Non-pigmented ciliary epithelial cell (primary cell): ENCODE data around the gene CASP7.
A peak's percentile ranks its signal among the peaks of the same experiment; 100 is the strongest.
"Not testable (repeated sequence)": the region's sequence is repeated elsewhere in the genome, so short reads cannot be mapped to it uniquely, and the experiment has no call there.

Experiments used
- DNase-seq: peaks from one replicate; pipeline ENCODE4 v3.0.0-alpha.2; 2010; ENCODE audit warnings: low read depth

Gene CASP7

DNA sequence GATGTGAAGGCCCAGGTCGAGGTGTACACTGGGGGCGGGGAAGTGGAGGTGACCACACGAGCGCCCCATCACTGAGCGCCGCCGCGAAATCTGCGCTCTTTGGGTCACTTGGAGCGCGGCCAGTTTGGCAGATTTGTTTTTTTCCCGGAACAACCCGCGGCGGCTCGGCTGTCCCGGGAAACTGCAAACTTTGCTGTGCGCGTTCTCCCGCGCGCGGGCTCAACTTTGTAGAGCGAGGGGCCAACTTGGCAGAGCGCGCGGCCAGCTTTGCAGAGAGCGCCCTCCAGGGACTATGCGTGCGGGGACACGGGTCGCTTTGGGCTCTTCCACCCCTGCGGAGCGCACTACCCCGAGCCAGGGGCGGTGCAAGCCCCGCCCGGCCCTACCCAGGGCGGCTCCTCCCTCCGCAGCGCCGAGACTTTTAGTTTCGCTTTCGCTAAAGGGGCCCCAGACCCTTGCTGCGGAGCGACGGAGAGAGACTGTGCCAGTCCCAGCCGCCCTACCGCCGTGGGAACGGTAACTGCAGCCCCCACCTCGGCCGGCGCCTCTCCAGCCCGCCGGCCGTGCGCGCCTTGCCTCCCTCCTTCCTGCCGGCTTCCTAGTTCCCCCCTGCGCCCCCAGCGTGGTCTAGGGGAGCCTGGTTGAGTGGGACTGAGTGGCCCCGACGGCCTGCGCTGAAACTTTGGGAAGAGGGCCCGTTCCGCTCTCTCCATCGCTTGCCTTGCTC lies at the start of gene CASP7:
CASP7 (plus strand) TSS at position 450 of the 727 bp plus-strand sequence. CDS start 17,582 bp downstream, outside the sequence.
- DNase-seq: no peak

- no peak for DNase-seq
Observed at GRCh38 chr10:113630929-113631533, 48.7 kb upstream of the CASP7 start.

- no peak for DNase-seq
Observed at GRCh38 chr10:113631684-113632367, 47.9 kb upstream of the CASP7 start.

DNA sequence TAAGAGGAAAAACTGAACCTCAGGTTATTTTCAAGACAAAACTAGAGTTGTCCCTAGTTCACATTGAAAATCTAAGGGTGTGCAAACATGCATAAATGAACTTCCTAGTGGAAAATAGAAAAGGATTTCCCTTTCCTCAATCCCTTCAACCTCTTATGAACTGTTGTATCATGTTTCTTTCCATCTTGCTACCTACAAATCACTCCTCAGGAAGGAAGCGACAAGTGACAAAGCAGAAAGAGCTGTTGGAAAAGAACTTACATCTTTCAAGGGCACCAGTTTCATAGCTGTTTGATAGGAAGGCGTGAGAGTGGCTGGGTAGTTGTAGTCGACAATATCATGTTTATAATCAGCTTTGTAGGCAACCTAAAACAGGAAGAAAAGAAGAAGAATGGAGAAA lies 39.7 kb upstream of the CASP7 start:
- no peak for DNase-seq

DNA sequence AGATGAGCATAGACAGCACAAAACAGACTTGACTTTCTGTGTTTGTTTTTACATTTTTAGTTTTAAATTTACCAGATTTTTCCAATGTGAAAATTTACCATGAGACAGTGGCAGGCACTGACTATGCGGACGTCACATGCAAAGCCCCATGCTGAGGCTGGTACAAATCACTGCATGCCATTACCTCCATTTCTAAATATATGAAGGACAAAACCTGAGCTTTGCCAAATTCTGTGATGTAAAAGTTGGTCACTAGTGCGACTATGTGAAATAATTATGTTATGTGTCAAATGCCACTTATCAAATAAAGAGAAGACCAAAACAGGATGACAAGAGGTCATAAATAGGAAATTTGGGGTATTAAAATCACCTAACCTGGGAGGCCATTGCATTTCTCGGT lies 38.0 kb upstream of the CASP7 start:
- DNase-seq: no peak

DNA sequence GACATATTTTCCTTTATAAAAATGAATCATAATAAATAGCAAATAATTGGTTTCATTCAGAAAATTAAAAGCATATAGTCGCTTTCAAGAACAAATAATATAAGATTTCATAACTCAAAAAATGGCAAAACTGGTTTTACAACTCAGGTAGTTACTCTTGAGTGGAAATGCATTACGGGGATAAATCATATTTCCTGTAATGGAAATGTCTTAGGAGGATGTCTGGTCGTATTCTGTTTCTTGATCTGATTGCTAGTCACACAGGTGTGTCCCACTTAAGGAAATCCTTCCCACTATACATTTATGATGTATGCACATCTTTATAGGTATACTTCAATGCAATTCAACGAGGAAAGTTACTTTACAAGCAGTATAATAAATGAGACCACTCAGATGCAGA lies 36.5 kb upstream of the CASP7 start:
- DNase-seq: no peak

- peak; percentile 30 for DNase-seq
Observed at GRCh38 chr10:113644185-113645120, 35.3 kb upstream of the CASP7 start.

- DNase-seq: no peak
Observed at GRCh38 chr10:113646336-113647201, 33.1 kb upstream of the CASP7 start.

GRCh38 chr10:113647812-113648211 lies 31.9 kb upstream of the CASP7 start:
- no peak for DNase-seq

DNA sequence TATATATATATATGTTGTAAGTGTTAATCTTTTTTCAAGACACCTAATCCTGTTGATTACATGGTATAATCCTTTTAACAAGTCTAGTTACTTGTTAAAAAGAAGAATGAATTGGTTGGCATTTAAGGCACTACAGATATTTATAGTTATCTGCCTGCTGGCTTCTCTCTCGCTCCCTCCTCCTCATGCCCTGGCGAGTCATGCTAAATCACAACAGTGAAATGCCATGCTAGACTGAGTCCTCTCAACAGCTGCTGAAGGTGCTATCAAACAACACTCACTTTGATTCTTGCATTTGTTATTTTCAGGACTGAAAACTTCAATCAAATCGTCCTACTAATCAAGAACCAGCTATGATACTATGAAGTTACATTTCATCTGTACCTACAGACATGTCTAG lies 31.2 kb upstream of the CASP7 start:
- no peak for DNase-seq

- DNase-seq: no peak
Observed at GRCh38 chr10:113650172-113650571, 29.5 kb upstream of the CASP7 start.

- no peak for DNase-seq
Observed at GRCh38 chr10:113651021-113651420, 28.7 kb upstream of the CASP7 start.

GRCh38 chr10:113651898-113652297 lies 27.8 kb upstream of the CASP7 start:
- DNase-seq: no peak

DNA sequence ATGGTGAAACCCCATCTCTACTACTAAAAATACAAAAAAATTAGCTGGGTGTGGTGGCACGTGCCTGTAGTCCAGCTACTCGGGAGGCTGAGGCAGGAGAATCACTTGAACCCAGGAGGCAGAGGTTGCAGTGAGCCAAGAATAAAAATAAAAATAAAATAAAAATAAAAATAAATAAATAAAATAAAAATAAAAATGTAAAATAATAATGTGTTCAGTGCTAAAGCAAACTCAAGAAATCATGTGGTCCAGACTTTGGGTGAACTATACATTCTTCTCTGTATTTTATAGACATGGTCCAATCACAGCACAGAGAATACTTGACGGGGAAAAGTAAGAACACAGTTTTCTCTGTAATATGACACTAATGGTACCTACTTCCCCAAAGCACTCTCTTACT lies 27.3 kb upstream of the CASP7 start:
- DNase-seq: not testable (repeated sequence)

DNA sequence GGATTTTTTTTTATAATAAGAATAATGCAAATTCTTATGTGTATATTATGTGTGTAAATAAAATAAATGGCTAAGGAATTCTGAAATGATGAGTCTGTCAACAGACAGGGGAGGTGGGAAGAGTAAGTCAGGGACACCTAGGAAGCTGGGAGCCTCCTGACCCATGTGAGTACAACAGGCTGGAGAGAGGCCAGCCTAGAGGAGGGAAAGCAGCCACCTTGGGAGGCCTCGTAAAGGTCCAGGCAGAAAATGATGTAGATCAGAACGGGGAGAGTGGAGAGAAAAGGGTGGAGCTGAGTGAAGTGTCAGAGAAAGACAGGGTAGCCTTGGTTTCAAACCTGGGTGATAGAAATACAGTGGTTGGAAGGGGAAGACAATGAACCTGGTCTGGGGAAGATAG lies 22.8 kb upstream of the CASP7 start:
- DNase-seq: no peak

DNA sequence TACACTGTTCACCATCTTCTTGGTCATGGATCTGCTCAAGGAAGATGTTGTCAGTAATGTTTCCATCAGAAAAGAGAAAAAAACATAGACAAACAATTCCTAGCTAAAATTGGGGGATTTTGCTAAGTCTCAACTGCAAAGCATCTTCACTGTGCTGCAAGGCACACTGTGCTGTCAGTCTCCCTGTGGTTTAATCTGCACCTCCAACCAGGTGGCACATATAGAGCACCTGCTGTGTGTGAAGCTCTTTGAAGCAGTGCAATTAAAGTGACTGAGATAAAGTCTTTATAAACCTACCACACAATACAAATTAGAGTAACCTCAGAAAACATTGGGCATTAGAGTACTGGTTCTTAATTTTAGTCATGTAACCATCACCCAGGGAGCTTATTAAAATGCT lies 22.2 kb upstream of the CASP7 start:
- DNase-seq: no peak

DNA sequence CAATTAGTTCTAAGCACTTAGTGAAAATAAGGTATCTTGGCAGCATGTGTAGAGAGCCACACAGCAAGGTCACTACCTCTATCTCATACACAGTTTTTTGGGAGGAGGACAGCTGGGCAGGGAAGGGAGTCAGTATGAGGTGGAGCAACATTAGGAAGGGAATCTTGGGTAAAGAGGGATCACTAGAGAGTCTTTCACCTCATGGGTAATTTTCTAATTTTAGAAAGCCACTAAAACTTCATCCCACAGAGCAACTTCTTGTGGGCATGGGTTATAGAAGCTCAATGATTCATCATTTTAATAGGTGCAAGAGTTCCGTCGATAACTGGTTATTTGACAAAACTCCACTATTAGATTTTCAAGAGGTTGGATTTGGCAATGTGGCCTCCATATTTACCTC lies 18.4 kb upstream of the CASP7 start:
- no peak for DNase-seq

DNA sequence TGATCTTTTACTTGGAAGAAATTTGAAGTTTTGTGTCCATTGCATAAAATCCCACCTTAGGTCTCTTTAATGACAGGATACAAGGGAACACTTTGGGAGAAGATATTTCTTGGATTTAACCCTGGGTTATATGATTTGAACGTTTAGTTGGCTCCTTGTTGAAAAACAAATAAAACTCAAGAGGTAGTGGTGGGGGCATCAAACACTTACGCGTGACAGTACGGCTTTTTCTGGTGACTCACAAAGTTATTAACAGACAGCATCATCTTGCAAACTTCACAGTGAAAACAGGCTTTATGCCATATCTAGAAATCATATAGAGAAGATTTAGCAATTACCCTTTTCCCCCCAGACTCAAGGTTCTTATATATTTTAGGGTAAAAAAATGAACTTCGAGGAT lies 16.6 kb upstream of the CASP7 start:
- DNase-seq: no peak

DNA sequence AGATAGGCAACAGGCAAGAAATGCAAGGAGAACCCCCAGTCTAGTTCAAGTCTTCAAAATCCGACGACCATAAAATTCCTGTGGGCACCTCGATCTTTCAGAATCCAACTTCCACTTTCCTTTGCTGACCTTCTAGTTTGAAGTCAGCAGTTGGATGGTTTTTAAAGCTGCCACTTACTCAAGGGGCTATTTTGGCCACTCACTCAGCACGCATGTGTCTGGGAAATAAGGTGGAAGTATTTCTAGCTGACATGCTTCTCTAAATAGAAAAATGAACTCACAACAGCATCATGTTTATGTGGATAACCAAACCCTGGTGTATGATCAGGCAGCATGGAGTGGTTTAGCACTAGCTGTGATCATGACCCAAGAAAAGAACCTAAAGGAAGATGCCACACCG lies 15.8 kb upstream of the CASP7 start, which contains the start of gene NRAP:
NRAP (minus strand) TSS at position 134 of the 400 bp plus-strand sequence. CDS start 159 bp downstream, outside the sequence.
- no peak for DNase-seq

DNA sequence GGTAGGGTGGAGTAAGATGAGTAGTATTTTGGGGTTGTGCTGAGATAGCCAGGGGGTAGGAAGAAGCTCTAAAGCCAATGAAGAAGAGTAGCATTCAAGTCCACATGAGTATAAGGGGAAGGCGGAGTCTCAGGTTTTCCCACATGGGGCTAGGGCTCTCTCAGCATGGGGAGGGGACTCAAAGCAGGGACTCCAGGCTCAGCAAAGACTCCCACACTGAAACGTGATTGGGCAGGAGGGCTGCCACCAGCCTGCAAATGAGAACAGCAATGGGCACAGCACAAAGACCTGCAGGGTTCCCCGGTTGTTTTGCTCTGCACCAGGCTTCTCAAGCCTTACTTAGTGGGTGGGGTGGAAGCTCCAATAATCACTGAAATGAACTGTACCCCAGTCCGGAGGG lies 14.4 kb upstream of the CASP7 start:
- no peak for DNase-seq

DNA sequence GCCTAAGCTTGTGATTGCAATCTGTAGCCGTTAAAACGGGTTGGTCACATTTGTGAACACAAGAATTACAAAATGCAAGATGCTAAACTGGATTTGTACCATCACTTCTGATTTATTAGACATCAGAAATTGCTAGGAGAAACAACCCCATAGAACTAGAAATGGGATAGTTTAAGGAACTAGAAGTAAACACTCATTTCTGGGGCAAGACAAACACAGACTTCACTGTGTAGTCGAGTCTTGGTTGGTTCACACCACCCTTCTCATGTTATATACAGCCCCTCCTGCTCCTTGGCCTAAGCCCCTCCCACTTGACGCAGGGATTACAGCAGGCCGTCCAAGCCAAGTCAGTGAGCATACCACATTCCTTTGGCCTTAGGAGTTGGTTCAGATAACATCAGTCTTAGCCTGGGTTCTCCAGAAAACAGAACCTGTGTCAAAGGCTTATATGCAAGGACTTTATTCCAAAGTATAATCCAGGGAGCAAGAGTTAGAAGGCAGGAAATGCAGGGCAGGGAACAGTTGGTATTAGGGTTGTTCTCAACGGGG lies 13.8 kb upstream of the CASP7 start:
- DNase-seq: peak; percentile 87
